ENCODE data around the gene CRABP2.

The CRABP2 gene

DNA sequence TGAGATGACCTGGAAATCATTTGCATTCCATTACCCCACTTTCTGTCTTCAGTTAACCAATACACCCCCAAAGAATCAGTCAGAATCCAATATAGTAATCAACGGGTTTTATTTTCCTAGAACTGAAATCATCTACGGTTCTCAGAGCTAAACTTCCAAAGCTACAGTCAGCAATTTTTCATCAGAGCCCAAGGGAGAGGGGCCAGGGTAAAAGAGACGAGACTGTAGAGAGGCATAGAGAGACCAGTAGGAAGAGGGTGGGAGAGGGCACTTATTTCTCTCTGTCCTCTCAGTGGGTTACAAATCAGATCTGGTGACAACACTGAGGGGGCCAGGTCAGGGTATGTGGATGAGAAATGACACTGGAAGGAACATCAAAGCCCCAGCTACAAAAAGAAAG lies 36.6 kb upstream of the CRABP2 start:
- DNase-seq (ENCODE audit: low read depth, low spot score): no peak

GRCh38 chr1:156741481-156741983 lies 36.1 kb upstream of the CRABP2 start:
- no peak for DNase-seq (ENCODE audit: low read depth, low spot score)

DNA sequence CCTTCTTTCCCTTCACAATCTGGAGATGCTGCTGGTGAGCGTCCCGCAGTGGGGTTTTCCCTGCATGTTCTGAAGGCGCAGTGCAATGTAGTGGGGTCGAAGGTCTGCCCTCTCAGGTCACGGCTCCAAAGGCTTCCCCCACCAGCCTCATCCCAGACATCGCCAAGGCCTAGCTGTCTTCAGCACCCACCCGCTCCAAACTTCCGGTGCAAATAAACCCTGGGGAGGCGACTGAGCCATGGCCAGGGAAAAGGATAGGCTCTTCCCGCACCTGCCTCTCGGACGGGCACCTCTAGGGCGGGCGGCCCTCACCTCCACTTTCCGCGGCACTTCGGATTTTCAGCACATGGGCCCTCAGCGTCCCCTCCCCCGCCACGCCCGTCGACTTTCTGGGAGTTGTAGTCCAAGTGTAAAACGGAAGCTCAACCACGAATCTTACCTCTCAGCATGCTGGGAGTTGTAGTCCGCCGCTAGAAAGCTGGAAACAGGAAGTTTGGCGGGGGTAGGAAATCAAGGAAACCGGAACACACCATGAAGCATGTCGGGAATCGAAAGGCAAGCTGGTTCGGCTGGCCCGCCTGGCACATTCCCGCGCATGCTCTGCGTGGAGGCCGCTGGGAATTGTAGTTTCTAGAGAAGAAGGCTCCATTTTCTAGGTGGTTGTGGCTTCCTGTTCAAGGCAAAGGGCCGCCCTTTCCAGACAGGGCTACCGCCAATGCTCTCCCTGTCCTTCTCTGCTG lies 35.5 kb upstream of the CRABP2 start, which contains the start of gene MRPL24:
TSS of gene MRPL24 (minus strand) at position 348 of the 740 bp plus-strand sequence. CDS start 2,384 bp downstream, outside the sequence.
- peak; percentile 98 for DNase-seq (ENCODE audit: low read depth, low spot score)

- no peak for DNase-seq (ENCODE audit: low read depth, low spot score)
These were observed 34.9 kb upstream of the CRABP2 start for GRCh38 chr1:156740237-156740740.

DNA sequence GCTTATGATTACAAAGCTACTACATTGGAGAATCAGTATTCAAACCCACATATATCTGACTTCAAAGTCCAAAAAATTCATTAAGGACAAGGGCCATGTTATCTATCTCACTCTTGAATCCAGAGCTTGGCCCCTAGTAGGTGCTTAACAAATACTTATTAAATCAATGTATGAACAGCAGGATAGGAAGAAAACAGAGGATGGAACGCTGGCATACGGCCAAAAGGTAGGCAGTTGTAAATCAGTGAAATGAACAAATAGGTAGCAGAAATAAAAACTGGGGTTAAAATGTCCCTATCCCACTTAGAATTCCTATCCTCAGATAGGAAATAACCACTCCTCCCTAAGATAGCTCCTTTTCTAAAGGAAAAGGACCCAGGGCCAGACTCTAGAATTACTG lies 33.5 kb upstream of the CRABP2 start:
- no peak for DNase-seq (ENCODE audit: low read depth, low spot score)

DNA sequence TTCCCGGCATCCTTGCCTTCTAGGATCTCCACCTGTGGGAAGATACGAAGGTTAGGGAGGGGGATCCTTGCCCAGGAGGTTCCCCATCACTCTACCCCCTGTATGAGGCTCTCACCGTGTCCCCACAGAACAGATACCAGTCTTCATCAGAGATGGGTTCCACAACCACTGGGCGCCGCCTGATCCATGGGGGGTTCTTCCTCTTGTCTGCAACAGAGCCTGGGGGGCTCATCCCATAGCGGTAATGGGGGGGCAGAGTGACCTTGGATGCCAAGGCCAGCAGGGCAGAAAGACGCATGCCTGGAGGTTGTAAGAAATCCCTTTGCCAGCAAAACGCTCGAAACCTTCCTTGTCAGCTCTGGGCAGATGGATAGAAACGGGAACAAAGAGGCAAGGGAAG lies 33.0 kb upstream of the CRABP2 start:
- DNase-seq (ENCODE audit: low read depth, low spot score): no peak

GRCh38 chr1:156733989-156734584 lies 28.7 kb upstream of the CRABP2 start:
- no peak for DNase-seq (ENCODE audit: low read depth, low spot score)

GRCh38 chr1:156728599-156729462 lies 23.4 kb upstream of the CRABP2 start, which contains the start of gene ISG20L2:
ISG20L2 (minus strand) TSS chr1:156728766; CDS start chr1:156727652, 1,114 bp downstream.
- peak; percentile 90 for DNase-seq (ENCODE audit: low read depth, low spot score)

DNA sequence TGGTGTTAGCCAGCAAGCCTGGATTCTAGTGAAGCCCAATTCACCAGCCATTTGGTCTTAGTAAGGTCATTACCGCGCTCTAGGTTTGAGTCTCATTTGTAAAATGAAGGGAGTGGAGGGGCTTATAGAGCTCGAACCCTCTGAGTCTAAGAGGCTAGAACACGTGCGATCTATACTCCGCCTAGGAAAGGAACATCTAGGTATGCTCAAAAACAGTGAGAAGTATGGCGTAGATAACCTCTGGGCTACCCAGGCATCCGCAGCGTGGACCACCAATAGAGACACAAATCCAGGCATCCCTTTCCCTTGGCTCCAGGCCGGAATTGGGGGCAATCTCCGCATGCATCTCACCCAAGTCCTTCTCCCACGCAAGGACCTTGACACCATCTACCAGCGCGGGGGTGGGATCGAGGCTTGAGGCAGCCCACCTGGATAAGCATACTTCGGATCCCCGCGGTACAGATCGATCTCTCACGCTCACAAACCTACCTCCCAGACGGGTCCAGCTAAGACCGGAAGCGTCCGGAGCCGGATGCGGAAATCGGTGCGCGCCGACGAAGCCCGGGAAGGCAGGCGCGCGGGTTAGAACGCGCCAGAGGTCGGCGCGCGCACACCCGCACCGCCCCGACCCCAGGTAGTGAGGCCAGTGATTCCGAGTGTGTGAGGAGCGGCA lies 22.7 kb upstream of the CRABP2 start, which contains the start of gene METTL25B:
TSS of gene METTL25B (plus strand) at position 544 of the 673 bp plus-strand sequence. CDS start 636 bp downstream, outside the sequence.
- DNase-seq (ENCODE audit: low read depth, low spot score): no peak

DNA sequence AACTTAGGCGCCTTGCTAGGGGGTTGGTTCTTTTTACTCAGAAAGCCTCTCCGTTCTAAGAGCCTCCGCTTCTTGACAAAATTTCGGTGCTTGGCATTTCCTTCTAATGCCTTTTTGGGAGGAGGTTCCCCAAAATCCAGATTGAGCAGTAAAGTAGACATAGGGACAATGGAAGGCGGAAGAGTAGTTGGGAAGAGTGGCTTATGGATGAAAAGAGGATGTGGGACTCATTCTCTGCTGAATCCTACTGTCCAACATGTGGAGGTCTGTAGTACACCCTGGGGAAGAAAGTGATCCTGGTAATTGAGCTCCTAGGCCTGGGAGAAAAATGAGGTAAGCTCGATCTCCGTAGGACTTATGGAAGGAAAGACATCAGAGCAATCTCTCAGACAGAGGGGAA lies 22.1 kb upstream of the CRABP2 start:
- DNase-seq (ENCODE audit: low read depth, low spot score): no peak

DNA sequence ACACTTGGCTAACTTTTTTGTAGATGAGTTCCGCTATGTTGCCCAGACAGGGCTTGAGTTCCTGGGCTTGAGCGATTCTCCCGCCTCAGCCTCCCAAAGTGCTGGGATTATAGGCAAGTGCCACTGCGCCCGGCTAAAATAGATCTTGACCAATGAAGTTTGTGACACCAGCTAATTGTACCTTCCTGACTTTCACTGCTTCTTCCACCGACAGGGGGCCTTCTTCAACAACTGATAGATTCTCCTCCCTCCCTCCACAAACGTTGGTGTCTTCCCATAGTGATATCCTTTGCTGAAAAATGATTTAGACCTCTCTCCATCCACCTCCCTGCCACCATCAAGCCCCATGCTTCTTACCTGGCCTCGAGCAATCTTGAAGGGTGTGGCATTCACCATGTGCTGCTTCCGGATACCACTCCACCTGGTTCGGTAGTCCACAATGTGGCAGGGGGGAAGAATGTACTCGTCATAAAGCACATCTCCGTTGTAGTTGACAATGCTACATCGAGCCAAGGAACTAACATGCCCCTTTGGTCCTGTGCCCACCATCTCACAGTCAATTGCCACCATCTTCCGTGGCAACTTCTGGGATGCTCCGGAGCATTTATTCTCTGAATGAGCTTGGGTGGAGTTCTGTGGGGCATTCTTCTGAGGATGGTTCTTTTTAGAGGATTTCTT lies 21.3 kb upstream of the CRABP2 start:
- no peak for DNase-seq (ENCODE audit: low read depth, low spot score)

GRCh38 chr1:156725683-156726280 lies 20.4 kb upstream of the CRABP2 start:
- peak; percentile 80 for DNase-seq (ENCODE audit: low read depth, low spot score)

GRCh38 chr1:156721535-156721934 lies 16.2 kb upstream of the CRABP2 start:
- DNase-seq (ENCODE audit: low read depth, low spot score): no peak

DNA sequence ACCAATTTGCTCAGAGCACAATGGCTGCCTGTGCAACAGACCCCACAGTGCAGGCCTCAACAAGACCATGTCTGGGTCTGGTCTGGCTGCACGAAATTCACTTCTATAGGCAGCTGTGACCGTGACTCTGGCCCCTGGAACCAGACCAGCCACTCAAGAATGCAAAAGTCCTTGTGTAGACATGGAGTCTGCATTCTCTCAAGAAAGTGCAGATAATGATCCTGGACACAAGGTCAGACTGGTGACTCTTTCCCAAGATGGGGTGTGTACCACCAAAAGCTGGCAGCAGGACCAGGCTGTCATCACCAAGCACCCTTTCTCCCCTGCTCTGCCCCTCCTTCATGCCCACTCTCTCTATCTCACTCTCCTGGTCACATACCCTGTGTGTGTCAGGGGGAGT lies 15.7 kb upstream of the CRABP2 start:
- no peak for DNase-seq (ENCODE audit: low read depth, low spot score)

DNA sequence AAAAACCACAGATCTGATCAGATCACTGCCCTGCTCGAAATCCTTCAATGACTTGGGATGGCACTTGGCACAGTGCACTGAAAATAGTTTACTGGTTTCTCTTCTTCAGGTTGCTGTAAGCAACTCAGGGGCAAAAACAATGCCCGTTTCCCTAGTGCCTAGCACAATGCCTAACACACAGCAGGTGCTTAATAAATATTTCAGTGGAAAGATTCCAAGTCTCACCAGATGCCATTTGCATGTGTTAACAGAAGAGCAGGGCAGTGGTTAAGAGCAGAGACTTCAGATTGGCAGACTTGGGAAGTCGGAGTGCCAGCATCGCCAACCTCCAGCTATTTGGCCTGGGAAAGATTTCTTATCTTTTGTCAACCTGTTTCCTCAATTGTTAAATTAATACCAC lies 12.0 kb upstream of the CRABP2 start:
- DNase-seq (ENCODE audit: low read depth, low spot score): no peak

- no peak for DNase-seq (ENCODE audit: low read depth, low spot score)
These were observed 9.4 kb upstream of the CRABP2 start for GRCh38 chr1:156714830-156715229.

GRCh38 chr1:156712626-156713025 lies 7.2 kb upstream of the CRABP2 start:
- DNase-seq (ENCODE audit: low read depth, low spot score): no peak

GRCh38 chr1:156711011-156711817 lies 5.8 kb upstream of the CRABP2 start:
- no peak for DNase-seq (ENCODE audit: low read depth, low spot score)

DNA sequence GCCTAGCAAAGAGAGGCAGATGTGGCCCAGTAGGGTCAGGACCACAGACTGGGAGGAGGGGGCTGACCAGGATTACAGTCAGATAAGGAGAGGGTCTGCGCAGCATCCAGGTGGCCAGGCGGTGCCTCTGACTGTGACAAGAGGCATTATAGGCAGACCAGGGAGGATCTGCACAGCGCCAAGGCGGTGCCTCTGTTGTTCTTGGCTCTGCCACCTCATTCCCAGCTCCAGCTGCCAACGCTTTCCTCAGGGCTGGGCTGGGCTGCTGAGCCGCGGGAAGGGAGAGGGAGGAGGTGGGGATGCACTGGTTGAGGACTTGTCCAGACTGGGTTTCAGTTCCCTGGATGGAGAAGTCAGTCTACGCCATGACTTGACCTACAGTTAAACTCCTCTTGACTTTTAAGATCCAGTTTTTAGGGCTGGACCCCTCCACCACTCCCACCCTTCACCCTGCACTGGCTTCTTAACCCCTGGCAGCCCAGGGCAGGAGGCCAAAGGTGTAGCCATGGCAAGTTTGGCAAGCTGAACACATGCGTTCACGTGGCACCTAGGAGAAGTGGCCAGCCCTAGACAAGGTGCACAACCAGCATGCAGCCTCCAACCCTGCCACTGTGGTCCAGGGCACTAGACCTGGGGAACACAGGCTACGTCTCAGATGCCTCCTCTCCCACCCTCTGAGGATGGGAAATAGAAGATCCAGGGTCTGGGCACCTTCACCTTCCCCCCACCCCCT lies 4.5 kb upstream of the CRABP2 start:
- DNase-seq (ENCODE audit: low read depth, low spot score): no peak

Measured in smooth muscle cell of the brain vasculature (primary cell).